Breast epithelium (tissue), 3 donors: ENCODE data around the gene CHIT1.

Source experiments
- CTCF ChIP-seq, 3 donors: fragments of 450-650 bp; IDR thresholded peaks; one replicate each; pipeline ENCODE4 v1.5.1; 2016 to 2017; ENCODE audit warnings: antibody characterized with exemption in 3 of 3, mild to moderate bottlenecking in 3 of 3, moderate library complexity in 3 of 3
- POLR2A ChIP-seq: fragments of 450-650 bp; IDR thresholded peaks from one replicate; pipeline ENCODE4 v1.6.1; 2016; ENCODE audit warnings: antibody characterized with exemption, mild to moderate bottlenecking, moderate library complexity

- TF ChIP-seq CTCF (IDR thresholded peaks at IDR 0.05), result no peak
- no peak for TF ChIP-seq POLR2A
These were observed 9.1 kb upstream of the CHIT1 start for GRCh38 chr1:203238535-203238934.
